ENCODE results near the gene F13B. TPM values are rescaled to one million over a fixed set of nuclear protein-coding genes. Genes with fewer than 3 reads are reported as not detected.

The F13B gene
- total and polyA plus RNA-seq, 2 of the 4 experiments (the other 2 are of a cell fraction), result not detected

DNA sequence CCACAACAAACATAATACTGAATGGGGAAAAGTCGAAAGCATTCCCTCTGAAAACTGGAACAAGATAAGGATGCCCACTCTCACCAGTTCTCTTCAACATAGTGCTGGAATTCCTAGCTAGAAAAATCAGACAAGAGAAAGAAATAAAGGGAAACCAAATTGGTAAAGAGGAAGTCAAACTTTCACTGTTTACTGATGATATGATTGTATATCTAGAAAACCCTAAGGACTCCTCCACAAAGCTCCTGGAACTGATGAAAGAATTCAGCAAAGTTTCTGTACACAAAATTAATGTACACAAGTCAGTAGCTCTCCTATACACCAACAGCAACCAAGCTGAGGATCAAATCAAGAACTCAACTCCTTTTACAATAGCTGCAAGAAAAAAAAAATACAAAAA is 6.9 kb upstream of the F13B start:
- Histone ChIP-seq H3K14ac (replicated peaks; ENCODE audit: low read depth, low read length) (no peak overlapping the region), H3K27me3 (ENCODE audit: control insufficient read depth, insufficient read depth, low read length) (no peaks in the 10 kb centered on the region), H4K5ac (ENCODE audit: low read depth, low read length) (no peak overlapping the region), H3K27ac (ENCODE audit: insufficient read depth, low read length) (no peak overlapping the region), H3K56ac (ENCODE audit: extremely low read depth, insufficient read depth, low read length) (no peak overlapping the region), H3K36me3 (ENCODE audit: control insufficient read depth, insufficient read depth, low read length) (no peaks in the 10 kb centered on the region), H3K9ac (ENCODE audit: low read depth, low read length) (no peak overlapping the region), H2AK5ac (ENCODE audit: low read depth, low read length) (no peak overlapping the region), H2AFZ (replicated peaks; ENCODE audit: low read length, poor library complexity) (no peak overlapping the region), H3K23ac (ENCODE audit: low read depth, low read length) (no peak overlapping the region), H4K91ac (ENCODE audit: insufficient read depth, low read depth, low read length) (no peak overlapping the region), H2BK5ac (ENCODE audit: low read depth, low read length, poor library complexity, severe bottlenecking) (no peak overlapping the region), H4K8ac (ENCODE audit: low read depth in 2 of 2, low read length in 2 of 2) (no peak overlapping the region), H3K9me3 (ENCODE audit: control insufficient read depth, insufficient read depth, low read length) (no peaks in the 10 kb centered on the region), H3K4me2 (ENCODE audit: low read depth, low read length) (no peak overlapping the region), H2BK15ac (ENCODE audit: low read depth, low read length) (no peak overlapping the region), H3K4me1 (ENCODE audit: control insufficient read depth, insufficient read depth, low read length) (no peaks in the 10 kb centered on the region), H3K4me3 (ENCODE audit: insufficient read depth, low read depth, low read length) (no peak overlapping the region), H3K4ac (ENCODE audit: low read depth, low read length) (no peak overlapping the region), H2BK20ac (ENCODE audit: low read depth, low read length) (no peak overlapping the region), H4K20me1 (ENCODE audit: insufficient read depth, low read length) (no peaks in the 10 kb centered on the region), H2AK9ac (replicated peaks; ENCODE audit: low read depth, low read length, poor library complexity) (no peak overlapping the region), H2BK120ac (ENCODE audit: low read depth, low read length) (no peak overlapping the region), H3K9me1 (ENCODE audit: insufficient read depth, low read length) (no peaks in the 10 kb centered on the region), H3K18ac (ENCODE audit: low read depth, low read length) (no peak overlapping the region), H3K79me1 (ENCODE audit: low read depth in 1 of 2, low read length in 2 of 2) (no peaks in the 10 kb centered on the region)
- in situ Hi-C loops (cut with MboI; ENCODE audit: low sequenced_read_pairs) (no loop called here), intact Hi-C loops (cut with micrococcal nuclease) (no loop called here), dilution Hi-C loops (cut with HindIII; ENCODE audit: low sequenced_read_pairs, unreplicated experiment) (no loop called here)
- CTCF ChIA-PET, result no interaction called here
- WGBS, 2 experiments (ENCODE audit: extremely low coverage in 2 of 2, insufficient read length in 1 of 2), result no CpG with 5 or more reads among the region's 1 CpG
- no peak for DNase-seq
- POLR2A ChIA-PET (ENCODE audit: unreplicated experiment), result no interaction called here
- BruUV-seq (replicated peaks), result no TSS peak
- no peak for TF ChIP-seq MAZ (IDR thresholded peaks at IDR 0.05; ENCODE audit: borderline replicate concordance, low read depth, low read length)
- TF ChIP-seq RCOR1 (IDR thresholded peaks at IDR 0.05; ENCODE audit: insufficient replicate concordance, low read length), result no peak
- TF ChIP-seq FOS (IDR thresholded peaks at IDR 0.05; ENCODE audit: low read depth, low read length), result no peak
- TF ChIP-seq RAD21 (IDR thresholded peaks at IDR 0.05; ENCODE audit: low read length), result no peak
- TF ChIP-seq, protein P1, sequence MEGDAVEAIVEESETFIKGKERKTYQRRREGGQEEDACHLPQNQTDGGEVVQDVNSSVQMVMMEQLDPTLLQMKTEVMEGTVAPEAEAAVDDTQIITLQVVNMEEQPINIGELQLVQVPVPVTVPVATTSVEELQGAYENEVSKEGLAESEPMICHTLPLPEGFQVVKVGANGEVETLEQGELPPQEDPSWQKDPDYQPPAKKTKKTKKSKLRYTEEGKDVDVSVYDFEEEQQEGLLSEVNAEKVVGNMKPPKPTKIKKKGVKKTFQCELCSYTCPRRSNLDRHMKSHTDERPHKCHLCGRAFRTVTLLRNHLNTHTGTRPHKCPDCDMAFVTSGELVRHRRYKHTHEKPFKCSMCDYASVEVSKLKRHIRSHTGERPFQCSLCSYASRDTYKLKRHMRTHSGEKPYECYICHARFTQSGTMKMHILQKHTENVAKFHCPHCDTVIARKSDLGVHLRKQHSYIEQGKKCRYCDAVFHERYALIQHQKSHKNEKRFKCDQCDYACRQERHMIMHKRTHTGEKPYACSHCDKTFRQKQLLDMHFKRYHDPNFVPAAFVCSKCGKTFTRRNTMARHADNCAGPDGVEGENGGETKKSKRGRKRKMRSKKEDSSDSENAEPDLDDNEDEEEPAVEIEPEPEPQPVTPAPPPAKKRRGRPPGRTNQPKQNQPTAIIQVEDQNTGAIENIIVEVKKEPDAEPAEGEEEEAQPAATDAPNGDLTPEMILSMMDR (conservative IDR thresholded peaks at IDR 0.05; ENCODE audit: low read depth, low read length), result no peak
- TF ChIP-seq MAFK (IDR thresholded peaks at IDR 0.05; ENCODE audit: low read depth, low read length), result no peak
- TF ChIP-seq CEBPB (IDR thresholded peaks at IDR 0.05; ENCODE audit: low read depth, low read length), result no peak
- no peak for TF ChIP-seq MXI1 (IDR thresholded peaks at IDR 0.05; ENCODE audit: borderline replicate concordance, low read depth, low read length)
- no peak for TF ChIP-seq BHLHE40 (IDR thresholded peaks at IDR 0.05; ENCODE audit: low read depth, low read length)
- ATAC-seq (ENCODE audit: low read depth), result no peak
